Osteocyte (in vitro differentiated cells): ENCODE results near the gene KCNK6. TPM values are rescaled to one million over a fixed set of nuclear protein-coding genes. Genes with fewer than 3 reads are reported as not detected.

Source experiments
- DNase-seq: peaks from one replicate; pipeline ENCODE4 v3.0.0; 2021; ENCODE audit warnings: mixed read lengths; ENCODE audit not compliant: unreplicated experiment; ENCODE audit errors: extremely low spot score
- H3K27ac Mint-ChIP-seq: one replicate; pipeline ENCODE4 v1.8.0; 2021; ENCODE audit warnings: mild to moderate bottlenecking, mixed read lengths; ENCODE audit not compliant: unreplicated experiment
- H3K27me3 Mint-ChIP-seq: one replicate; pipeline ENCODE4 v1.8.0; 2021; ENCODE audit warnings: mixed read lengths; ENCODE audit not compliant: unreplicated experiment
- H3K36me3 Mint-ChIP-seq: one replicate; pipeline ENCODE4 v1.8.0; 2021; ENCODE audit warnings: mixed read lengths; ENCODE audit not compliant: unreplicated experiment
- H3K4me1 Mint-ChIP-seq: one replicate; pipeline ENCODE4 v1.8.0; 2021; ENCODE audit warnings: mixed read lengths; ENCODE audit not compliant: unreplicated experiment
- H3K4me3 Mint-ChIP-seq: one replicate; pipeline ENCODE4 v1.8.0; 2021; ENCODE audit warnings: mild to moderate bottlenecking, moderate library complexity, mixed read lengths; ENCODE audit not compliant: unreplicated experiment
- H3K9me3 Mint-ChIP-seq: one replicate; pipeline ENCODE4 v1.8.0; 2021; ENCODE audit warnings: mixed read lengths; ENCODE audit not compliant: unreplicated experiment
- CTCF ChIP-seq: fragments of 200-600 bp; sonication (generic); IDR thresholded peaks from 2 replicates; pipeline ENCODE4 v1.5.0; 2021; ENCODE audit warnings: antibody characterized with exemption, mild to moderate bottlenecking, moderate library complexity
- total RNA-seq: library from RNA; stranded (reverse); gene quantifications from 2 replicates; pipeline ENCODE4 v1.2.1, GENCODE V29; 2021

The KCNK6 gene
- total RNA-seq, 1 donor from 2014 or later, result 13.0 TPM

GRCh38 chr19:38308926-38309614 lies 10.6 kb upstream of the KCNK6 start:
- no peak for TF ChIP-seq CTCF
- DNase-seq, result no peak
- Mint-ChIP-seq H3K27me3 (no peaks in the 10 kb centered on the region), H3K27ac (no peak overlapping the region), H3K36me3 (peaks cover 6% of the 10 kb centered on the region), H3K4me3 (no peak overlapping the region), H3K9me3 (no peaks in the 10 kb centered on the region), H3K4me1 (peaks cover 7% of the 10 kb centered on the region)

- Mint-ChIP-seq H3K27me3 (no peaks in the 10 kb centered on the region), H3K36me3 (peaks cover 6% of the 10 kb centered on the region), H3K9me3 (no peaks in the 10 kb centered on the region), H3K27ac (no peak overlapping the region), H3K4me1 (peaks cover 9% of the 10 kb centered on the region), H3K4me3 (no peak overlapping the region)
- DNase-seq, result no peak
- no peak for TF ChIP-seq CTCF
Measured at GRCh38 chr19:38309615-38310278, 9.9 kb upstream of the KCNK6 start.

- no peak for DNase-seq
- no peak overlapping the region for H3K4me3 Mint-ChIP-seq
- TF ChIP-seq CTCF, result no peak
Measured at GRCh38 chr19:38310279-38310670, 9.4 kb upstream of the KCNK6 start.

GRCh38 chr19:38310986-38311385 lies 8.7 kb upstream of the KCNK6 start:
- H3K4me3 Mint-ChIP-seq, result no peak overlapping the region
- no peak for TF ChIP-seq CTCF
- no peak overlapping the region for H3K27ac Mint-ChIP-seq
- peaks cover 13% of the 10 kb centered on the region for H3K4me1 Mint-ChIP-seq
- peaks cover 6% of the 10 kb centered on the region for H3K36me3 Mint-ChIP-seq
- no peaks in the 10 kb centered on the region for H3K27me3 Mint-ChIP-seq
- DNase-seq, result no peak
- H3K9me3 Mint-ChIP-seq, result no peaks in the 10 kb centered on the region

More at GRCh38 chr19:38310279-38310670, 9.4 kb upstream of the KCNK6 start:
- H3K27me3 Mint-ChIP-seq, result no peaks in the 10 kb centered on the region
- peaks cover 12% of the 10 kb centered on the region for H3K4me1 Mint-ChIP-seq
- no peaks in the 10 kb centered on the region for H3K9me3 Mint-ChIP-seq
- H3K36me3 Mint-ChIP-seq, result peaks cover 6% of the 10 kb centered on the region
- no peak overlapping the region for H3K27ac Mint-ChIP-seq

- H3K4me3 Mint-ChIP-seq, result peak within 1 kb of the TSS; percentile 80
- H3K4me1 Mint-ChIP-seq, result peaks cover 37% of the 10 kb centered on the region
- DNase-seq, result peak; percentile 98
- H3K9me3 Mint-ChIP-seq, result no peaks in the 10 kb centered on the region
- TF ChIP-seq CTCF, result no peak
- H3K27ac Mint-ChIP-seq, result peak within 1 kb of the TSS; percentile 91
- no peaks in the 10 kb centered on the region for H3K27me3 Mint-ChIP-seq
- no peaks in the 10 kb centered on the region for H3K36me3 Mint-ChIP-seq
Measured at GRCh38 chr19:38315657-38316476, 3.8 kb upstream of the KCNK6 start, which contains the start of gene YIF1B. YIF1B (minus strand) TSS chr19:38315947; CDS start chr19:38315917, 30 bp downstream.
